ENCODE results near the gene RAB6D. TPM values are rescaled to one million over a fixed set of nuclear protein-coding genes. Genes with fewer than 3 reads are reported as not detected.
"Not testable (repeated sequence)": the region's sequence is repeated elsewhere in the genome, so short reads cannot be mapped to it uniquely, and the experiment has no call there.

RAB6D gene
- total RNA-seq, 1 experiment from 2014 or later: not detected

GRCh38 chr2:131332709-131333108 is 31.3 kb downstream of the RAB6D start:
- DNase-seq (ENCODE audit: unreplicated experiment); H3K4me1 Mint-ChIP-seq (ENCODE audit: insufficient read depth, unreplicated experiment); H3K4me3 Mint-ChIP-seq (ENCODE audit: unreplicated experiment); intact Hi-C loops (cut with micrococcal nuclease); POLR2A ChIA-PET; H3K27ac Mint-ChIP-seq (ENCODE audit: low read depth, unreplicated experiment); BruUV-seq (replicated peaks); H3K9me3 Mint-ChIP-seq (ENCODE audit: unreplicated experiment); H3K36me3 Mint-ChIP-seq (ENCODE audit: insufficient read depth, unreplicated experiment): not testable (repeated sequence)
- CTCF ChIA-PET: interaction anchor here (3.9 kb wide), 1 partner anchor 178 kb away, joined by 22 read pairs; no protein-coding TSS in a partner anchor
- H3K27me3 Mint-ChIP-seq (ENCODE audit: insufficient read depth, unreplicated experiment): peaks cover 19% of the 10 kb centered on the region

GRCh38 chr2:131331000-131331399 is 33.0 kb downstream of the RAB6D start:
- BruUV-seq (replicated peaks); intact Hi-C loops (cut with micrococcal nuclease); H3K36me3 Mint-ChIP-seq (ENCODE audit: insufficient read depth, unreplicated experiment); H3K4me3 Mint-ChIP-seq (ENCODE audit: unreplicated experiment); H3K4me1 Mint-ChIP-seq (ENCODE audit: insufficient read depth, unreplicated experiment); CTCF ChIA-PET; H3K9me3 Mint-ChIP-seq (ENCODE audit: unreplicated experiment); H3K27ac Mint-ChIP-seq (ENCODE audit: low read depth, unreplicated experiment); DNase-seq (ENCODE audit: unreplicated experiment); POLR2A ChIA-PET: not testable (repeated sequence)
- peaks cover 27% of the 10 kb centered on the region for H3K27me3 Mint-ChIP-seq (ENCODE audit: insufficient read depth, unreplicated experiment)

GRCh38 chr2:131322209-131322608 is 41.8 kb downstream of the RAB6D start:
- peaks cover 64% of the 10 kb centered on the region for H3K27me3 Mint-ChIP-seq (ENCODE audit: insufficient read depth, unreplicated experiment)
- no peaks in the 10 kb centered on the region for H3K36me3 Mint-ChIP-seq (ENCODE audit: insufficient read depth, unreplicated experiment)
- intact Hi-C loops (cut with micrococcal nuclease): no loop called here
- H3K27ac Mint-ChIP-seq (ENCODE audit: low read depth, unreplicated experiment): no peak overlapping the region
- ChIA-PET CTCF (no interaction called here), POLR2A (no interaction called here)
- TF ChIP-seq, protein P1, sequence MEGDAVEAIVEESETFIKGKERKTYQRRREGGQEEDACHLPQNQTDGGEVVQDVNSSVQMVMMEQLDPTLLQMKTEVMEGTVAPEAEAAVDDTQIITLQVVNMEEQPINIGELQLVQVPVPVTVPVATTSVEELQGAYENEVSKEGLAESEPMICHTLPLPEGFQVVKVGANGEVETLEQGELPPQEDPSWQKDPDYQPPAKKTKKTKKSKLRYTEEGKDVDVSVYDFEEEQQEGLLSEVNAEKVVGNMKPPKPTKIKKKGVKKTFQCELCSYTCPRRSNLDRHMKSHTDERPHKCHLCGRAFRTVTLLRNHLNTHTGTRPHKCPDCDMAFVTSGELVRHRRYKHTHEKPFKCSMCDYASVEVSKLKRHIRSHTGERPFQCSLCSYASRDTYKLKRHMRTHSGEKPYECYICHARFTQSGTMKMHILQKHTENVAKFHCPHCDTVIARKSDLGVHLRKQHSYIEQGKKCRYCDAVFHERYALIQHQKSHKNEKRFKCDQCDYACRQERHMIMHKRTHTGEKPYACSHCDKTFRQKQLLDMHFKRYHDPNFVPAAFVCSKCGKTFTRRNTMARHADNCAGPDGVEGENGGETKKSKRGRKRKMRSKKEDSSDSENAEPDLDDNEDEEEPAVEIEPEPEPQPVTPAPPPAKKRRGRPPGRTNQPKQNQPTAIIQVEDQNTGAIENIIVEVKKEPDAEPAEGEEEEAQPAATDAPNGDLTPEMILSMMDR (IDR thresholded peaks at IDR 0.05; ENCODE audit: unreplicated experiment): no peak
- H3K4me1 Mint-ChIP-seq (ENCODE audit: insufficient read depth, unreplicated experiment): no peaks in the 10 kb centered on the region
- H3K9me3 Mint-ChIP-seq (ENCODE audit: unreplicated experiment): no peaks in the 10 kb centered on the region
- DNase-seq (ENCODE audit: unreplicated experiment): no peak
- no peak overlapping the region for H3K4me3 Mint-ChIP-seq (ENCODE audit: unreplicated experiment)
- no TSS peak for BruUV-seq (replicated peaks)

DNA sequence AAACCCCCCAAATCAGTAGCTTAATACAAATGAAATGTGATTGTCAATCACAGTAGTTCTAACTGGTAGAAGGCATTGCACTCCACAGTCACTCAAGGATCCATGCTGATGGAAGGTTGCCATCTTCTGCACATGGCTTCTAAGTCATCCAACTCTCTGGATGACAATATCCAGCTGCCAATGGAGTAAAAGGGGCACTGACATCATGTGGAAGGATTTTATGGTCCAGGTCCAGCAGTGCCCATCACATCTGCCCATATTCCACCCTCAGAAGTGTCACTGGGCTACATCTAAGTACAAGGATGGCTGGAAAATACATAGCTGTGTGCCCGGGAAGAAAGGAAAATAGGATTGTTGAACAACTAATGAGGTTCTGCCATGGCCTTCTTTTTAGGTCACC is 42.6 kb downstream of the RAB6D start:
- H3K9me3 Mint-ChIP-seq (ENCODE audit: unreplicated experiment); BruUV-seq (replicated peaks); intact Hi-C loops (cut with micrococcal nuclease); H3K27ac Mint-ChIP-seq (ENCODE audit: low read depth, unreplicated experiment); H3K36me3 Mint-ChIP-seq (ENCODE audit: insufficient read depth, unreplicated experiment); DNase-seq (ENCODE audit: unreplicated experiment); H3K4me1 Mint-ChIP-seq (ENCODE audit: insufficient read depth, unreplicated experiment); H3K4me3 Mint-ChIP-seq (ENCODE audit: unreplicated experiment); POLR2A ChIA-PET; CTCF ChIA-PET: not testable (repeated sequence)
- peaks cover 68% of the 10 kb centered on the region for H3K27me3 Mint-ChIP-seq (ENCODE audit: insufficient read depth, unreplicated experiment)

DNA sequence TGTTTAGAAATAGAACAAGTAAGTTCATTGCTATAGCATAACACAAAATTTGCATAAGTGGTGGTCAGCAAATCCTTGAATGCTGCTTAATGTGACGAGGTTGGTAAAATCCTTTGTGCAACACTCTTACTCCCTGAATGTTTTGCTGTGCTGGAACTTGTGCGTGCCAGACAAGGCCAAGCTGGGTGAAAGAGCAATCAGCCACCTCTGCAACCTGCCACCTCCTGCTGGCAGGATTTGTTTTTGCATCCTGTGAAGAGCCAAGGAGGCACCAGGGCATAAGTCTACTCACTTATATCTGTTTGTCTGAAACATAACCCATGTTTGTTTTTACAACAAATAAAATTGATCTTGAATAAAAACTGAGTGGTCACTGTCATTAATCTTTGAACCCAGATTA is 53.0 kb downstream of the RAB6D start:
- H3K27me3 Mint-ChIP-seq (ENCODE audit: insufficient read depth, unreplicated experiment): peaks cover 62% of the 10 kb centered on the region
- H3K9me3 Mint-ChIP-seq (ENCODE audit: unreplicated experiment); intact Hi-C loops (cut with micrococcal nuclease); H3K4me1 Mint-ChIP-seq (ENCODE audit: insufficient read depth, unreplicated experiment); CTCF ChIA-PET; H3K4me3 Mint-ChIP-seq (ENCODE audit: unreplicated experiment); H3K36me3 Mint-ChIP-seq (ENCODE audit: insufficient read depth, unreplicated experiment); DNase-seq (ENCODE audit: unreplicated experiment); POLR2A ChIA-PET; BruUV-seq (replicated peaks); H3K27ac Mint-ChIP-seq (ENCODE audit: low read depth, unreplicated experiment): not testable (repeated sequence)

Other genes starting within 250 kb of the RAB6D start
- not detected in 2 replicates for gene POTEE, start 154.6 kb downstream of the RAB6D start, total RNA-seq (2022)
- gene TUBA3D, start 112.0 kb upstream of the RAB6D start, total RNA-seq (2022): not detected in 2 replicates
- 147 and 148 TPM in 2 replicates for gene MZT2A, start 128.2 kb upstream of the RAB6D start, total RNA-seq (2022)
- 0.32 and 1.1 TPM in 2 replicates for gene CCDC74A, start 163.7 kb upstream of the RAB6D start, total RNA-seq (2022)

All from MCF 10A (cell line).